ENCODE measurements around the gene ACTL7B.

GRCh38 chr9:108836781-108837180, 19.0 kb downstream of the ACTL7B start:
- TF ChIP-seq CTCF (conservative IDR thresholded peaks at IDR 0.05; ENCODE audit: low read depth in 2 of 2) = no peak
- no peak for TF ChIP-seq EZH2 (IDR thresholded peaks at IDR 0.05; ENCODE audit: low read depth, unreplicated experiment)
- TF ChIP-seq EZH2phosphoT487 (IDR thresholded peaks at IDR 0.05; ENCODE audit: unreplicated experiment) = no peak
- TF ChIP-seq REST (IDR thresholded peaks at IDR 0.05; ENCODE audit: unreplicated experiment) = no peak
- TF ChIP-seq POLR2AphosphoS5 (IDR thresholded peaks at IDR 0.05; ENCODE audit: low read depth) = no peak
- TF ChIP-seq NANOG (IDR thresholded peaks at IDR 0.05; ENCODE audit: borderline replicate concordance) = no peak
- no peak for TF ChIP-seq CREB1 (CRISPR knock-in tag; IDR thresholded peaks at IDR 0.05; ENCODE audit: low read depth)
- no peak for TF ChIP-seq JUNB (IDR thresholded peaks at IDR 0.05; ENCODE audit: unreplicated experiment)
- no peak for TF ChIP-seq ZNF331 (CRISPR knock-in tag; IDR thresholded peaks at IDR 0.05; ENCODE audit: low read depth)
- no peak for TF ChIP-seq ZNF114 (CRISPR knock-in tag; IDR thresholded peaks at IDR 0.05)
- TF ChIP-seq ETS1 (IDR thresholded peaks at IDR 0.05) = no peak
- no peak for TF ChIP-seq STAT1 (IDR thresholded peaks at IDR 0.05; ENCODE audit: unreplicated experiment)

Measured in GM23338 (cell line).